HepG2 (cell line): ENCODE results near the gene UQCC5. TPM values are rescaled to one million over a fixed set of nuclear protein-coding genes. Genes with fewer than 3 reads are reported as not detected.

ENCODE experiments used
- CCDC6 ChIP-seq: sonication (generic); formaldehyde crosslinking; IDR thresholded peaks from 2 replicates; pipeline ENCODE4 v1.8.1; 2022; ENCODE audit warnings: mild to moderate bottlenecking, missing genetic modification reagents, moderate library complexity
- DMAP1 ChIP-seq: IDR thresholded peaks from 2 replicates; pipeline ENCODE4 v1.6.1; 2016
- ELF1 ChIP-seq: sonication (generic); formaldehyde crosslinking; IDR thresholded peaks from 2 replicates; pipeline ENCODE4 v1.4.0; 2020; ENCODE audit warnings: missing genetic modification reagents
- GFI1 ChIP-seq: sonication (generic); formaldehyde crosslinking; IDR thresholded peaks from 2 replicates; pipeline ENCODE4 v1.5.0; 2020; ENCODE audit warnings: missing genetic modification reagents, mild to moderate bottlenecking, borderline replicate concordance
- HNRNPLL ChIP-seq: fragments of 200-400 bp; formaldehyde crosslinking; IDR thresholded peaks from 2 replicates; pipeline ENCODE4 v1.6.1; 2017; ENCODE audit warnings: mild to moderate bottlenecking, low read depth, low read length; ENCODE audit not compliant: poor library complexity, severe bottlenecking
- IKZF1 ChIP-seq: fragments of 450-650 bp; IDR thresholded peaks from 2 replicates; pipeline ENCODE4 v1.7.1; 2016
- KAT8 ChIP-seq: IDR thresholded peaks from 2 replicates; pipeline ENCODE4 v1.6.1; 2016; ENCODE audit warnings: missing genetic modification reagents, missing compliant biosample characterization
- RAD51 ChIP-seq: fragments of 450-650 bp; IDR thresholded peaks from 2 replicates; pipeline ENCODE4 v1.6.1; 2016; ENCODE audit warnings: borderline replicate concordance
- SOX6 ChIP-seq, 2 experiments: fragments of 450-650 bp in 1 of 2; sonication (generic) in 1 of 2; formaldehyde crosslinking in 1 of 2; IDR thresholded peaks; 2 replicates each; pipeline versions ENCODE4 v1.4.0 to v1.6.1; 2017 to 2020; ENCODE audit warnings: antibody characterized with exemption in 1 of 2, mild to moderate bottlenecking in 1 of 2, missing genetic modification reagents in 1 of 2
- YEATS4 ChIP-seq: sonication (generic); formaldehyde crosslinking; IDR thresholded peaks from 2 replicates; pipeline ENCODE4 v1.4.0; 2020; ENCODE audit warnings: missing genetic modification reagents, borderline replicate concordance
- YY1 ChIP-seq: IDR thresholded peaks from 2 replicates; pipeline ENCODE4 v1.6.1; 2011; ENCODE audit warnings: low read length, low read depth, moderate library complexity, mild to moderate bottlenecking; ENCODE audit not compliant: insufficient read depth, insufficient replicate concordance
- ZNF101 ChIP-seq: sonication (generic); formaldehyde crosslinking; IDR thresholded peaks from 2 replicates; pipeline ENCODE4 v1.4.0; 2020; ENCODE audit warnings: mild to moderate bottlenecking, low read depth, missing genetic modification reagents, borderline replicate concordance
- ZNF17 ChIP-seq: sonication (generic); formaldehyde crosslinking; IDR thresholded peaks from 2 replicates; pipeline ENCODE4 v1.5.0; 2020; ENCODE audit warnings: mild to moderate bottlenecking, missing genetic modification reagents
- ZNF446 ChIP-seq: sonication (generic); formaldehyde crosslinking; IDR thresholded peaks from 2 replicates; pipeline ENCODE4 v1.5.0; 2020; ENCODE audit warnings: mild to moderate bottlenecking, missing genetic modification reagents
- ZNF557 ChIP-seq: sonication (generic); formaldehyde crosslinking; IDR thresholded peaks from 2 replicates; pipeline ENCODE4 v1.4.0; 2020; ENCODE audit warnings: missing genetic modification reagents
- ZNF660 ChIP-seq: sonication (generic); formaldehyde crosslinking; IDR thresholded peaks from 2 replicates; pipeline ENCODE4 v1.5.1; 2020; ENCODE audit warnings: mild to moderate bottlenecking, low read depth, missing genetic modification reagents, borderline replicate concordance
- ZNF670 ChIP-seq: sonication (generic); formaldehyde crosslinking; IDR thresholded peaks from 2 replicates; pipeline ENCODE4 v1.8.0; 2022; ENCODE audit warnings: mild to moderate bottlenecking, missing genetic modification reagents, borderline replicate concordance
- ZNF672 ChIP-seq: sonication (generic); formaldehyde crosslinking; IDR thresholded peaks from 2 replicates; pipeline ENCODE4 v1.8.1; 2022; ENCODE audit warnings: missing genetic modification reagents
- ZNF878 ChIP-seq: sonication (generic); formaldehyde crosslinking; IDR thresholded peaks from 2 replicates; pipeline ENCODE4 v1.8.1; 2023; ENCODE audit warnings: mild to moderate bottlenecking, missing genetic modification reagents, moderate library complexity
- polyA plus RNA-seq, 8 experiments: library from polyadenylated mRNA; depleted of rRNA in 3 of 8; stranded (reverse) in 7 of 8; unstranded in 1 of 8; fragments of >200 nt; fragmentation: Illumina TruSeq in 4 of 8; extraction: Trizol in 4 of 8; gene quantifications; 2 replicates each; pipeline versions ENCODE4 v1.2.1 to v1.2.3, GENCODE V29; 2011 to 2016; ENCODE audit warnings: low read depth in 4 of 8, missing spikeins in 1 of 8, mixed read lengths in 1 of 8; ENCODE audit not compliant: insufficient read depth in 1 of 8
- total RNA-seq, 5 experiments: library from RNA; depleted of rRNA; stranded (reverse); fragments of >200 nt; fragmentation: Illumina TruSeq; extraction: Trizol; gene quantifications; 2 replicates each; pipeline ENCODE4 v1.2.3, GENCODE V29; 2016; ENCODE audit warnings: low read depth in 1 of 5
- TF ChIP-seq, protein P1 (sequence below): IDR thresholded peaks from 2 replicates; pipeline ENCODE4 v1.6.1; 2016
- TF ChIP-seq, protein P2 (sequence below): sonication (generic); formaldehyde crosslinking; IDR thresholded peaks from 2 replicates; pipeline ENCODE4 v1.9.0; 2021; ENCODE audit warnings: mild to moderate bottlenecking, missing genetic modification reagents
- TF ChIP-seq, protein P3 (sequence below): sonication (generic); formaldehyde crosslinking; IDR thresholded peaks from 2 replicates; pipeline ENCODE4 v1.5.0; 2020; ENCODE audit warnings: missing genetic modification reagents

The UQCC5 gene
- total and polyA plus RNA-seq, 2 of the 13 experiments (the other 11 are each of a cell fraction or from before 2014, with no cell fraction given) = 15.4 to 29.5 TPM

DNA sequence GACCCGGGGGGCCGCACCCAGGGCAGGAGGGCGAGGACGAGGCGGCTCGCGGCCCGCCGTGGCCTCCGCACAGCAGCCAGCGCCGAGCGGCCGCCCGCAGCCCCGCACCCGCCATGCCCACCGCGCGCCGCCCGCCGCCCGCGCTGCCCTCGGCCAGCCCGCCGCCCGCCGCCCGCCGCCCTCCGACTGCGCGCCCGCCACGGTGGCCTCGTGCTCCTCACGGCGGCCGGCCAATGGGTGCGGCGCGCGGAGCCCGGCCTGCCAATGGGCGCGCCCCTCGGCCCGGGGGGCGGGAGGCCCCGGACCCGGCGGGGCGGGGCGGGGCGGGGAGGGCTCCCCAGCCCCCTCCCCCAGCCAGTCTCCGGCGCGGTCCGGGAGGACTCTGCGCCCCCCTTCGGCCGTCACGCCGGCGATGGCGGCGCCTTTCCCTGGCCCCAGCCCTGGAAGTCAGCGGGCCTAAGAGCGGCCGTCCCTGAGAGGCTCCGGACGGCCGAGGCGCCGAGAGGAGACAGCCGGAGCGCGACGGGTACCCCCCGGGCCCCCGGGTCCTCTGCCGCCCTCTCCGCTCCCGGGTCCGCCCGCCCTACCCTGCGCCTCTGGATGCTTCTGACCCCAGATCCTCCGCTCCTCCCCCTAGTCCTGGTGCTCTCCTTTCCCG, 2.7 kb upstream of the UQCC5 start, which contains the start of gene NT5DC2 (continued):
- TF ChIP-seq, protein P1, sequence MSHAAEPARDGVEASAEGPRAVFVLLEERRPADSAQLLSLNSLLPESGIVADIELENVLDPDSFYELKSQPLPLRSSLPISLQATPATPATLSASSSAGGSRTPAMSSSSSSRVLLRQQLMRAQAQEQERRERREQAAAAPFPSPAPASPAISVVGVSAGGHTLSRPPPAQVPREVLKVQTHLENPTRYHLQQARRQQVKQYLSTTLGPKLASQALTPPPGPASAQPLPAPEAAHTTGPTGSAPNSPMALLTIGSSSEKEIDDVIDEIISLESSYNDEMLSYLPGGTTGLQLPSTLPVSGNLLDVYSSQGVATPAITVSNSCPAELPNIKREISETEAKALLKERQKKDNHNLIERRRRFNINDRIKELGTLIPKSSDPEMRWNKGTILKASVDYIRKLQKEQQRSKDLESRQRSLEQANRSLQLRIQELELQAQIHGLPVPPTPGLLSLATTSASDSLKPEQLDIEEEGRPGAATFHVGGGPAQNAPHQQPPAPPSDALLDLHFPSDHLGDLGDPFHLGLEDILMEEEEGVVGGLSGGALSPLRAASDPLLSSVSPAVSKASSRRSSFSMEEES = no peak
- peak; percentile 47; the same call in 1 of the 2 replicates for TF ChIP-seq ZNF670 (CRISPR knock-in tag)
- TF ChIP-seq KAT8 (CRISPR knock-in tag) = no peak
- TF ChIP-seq, protein P2, sequence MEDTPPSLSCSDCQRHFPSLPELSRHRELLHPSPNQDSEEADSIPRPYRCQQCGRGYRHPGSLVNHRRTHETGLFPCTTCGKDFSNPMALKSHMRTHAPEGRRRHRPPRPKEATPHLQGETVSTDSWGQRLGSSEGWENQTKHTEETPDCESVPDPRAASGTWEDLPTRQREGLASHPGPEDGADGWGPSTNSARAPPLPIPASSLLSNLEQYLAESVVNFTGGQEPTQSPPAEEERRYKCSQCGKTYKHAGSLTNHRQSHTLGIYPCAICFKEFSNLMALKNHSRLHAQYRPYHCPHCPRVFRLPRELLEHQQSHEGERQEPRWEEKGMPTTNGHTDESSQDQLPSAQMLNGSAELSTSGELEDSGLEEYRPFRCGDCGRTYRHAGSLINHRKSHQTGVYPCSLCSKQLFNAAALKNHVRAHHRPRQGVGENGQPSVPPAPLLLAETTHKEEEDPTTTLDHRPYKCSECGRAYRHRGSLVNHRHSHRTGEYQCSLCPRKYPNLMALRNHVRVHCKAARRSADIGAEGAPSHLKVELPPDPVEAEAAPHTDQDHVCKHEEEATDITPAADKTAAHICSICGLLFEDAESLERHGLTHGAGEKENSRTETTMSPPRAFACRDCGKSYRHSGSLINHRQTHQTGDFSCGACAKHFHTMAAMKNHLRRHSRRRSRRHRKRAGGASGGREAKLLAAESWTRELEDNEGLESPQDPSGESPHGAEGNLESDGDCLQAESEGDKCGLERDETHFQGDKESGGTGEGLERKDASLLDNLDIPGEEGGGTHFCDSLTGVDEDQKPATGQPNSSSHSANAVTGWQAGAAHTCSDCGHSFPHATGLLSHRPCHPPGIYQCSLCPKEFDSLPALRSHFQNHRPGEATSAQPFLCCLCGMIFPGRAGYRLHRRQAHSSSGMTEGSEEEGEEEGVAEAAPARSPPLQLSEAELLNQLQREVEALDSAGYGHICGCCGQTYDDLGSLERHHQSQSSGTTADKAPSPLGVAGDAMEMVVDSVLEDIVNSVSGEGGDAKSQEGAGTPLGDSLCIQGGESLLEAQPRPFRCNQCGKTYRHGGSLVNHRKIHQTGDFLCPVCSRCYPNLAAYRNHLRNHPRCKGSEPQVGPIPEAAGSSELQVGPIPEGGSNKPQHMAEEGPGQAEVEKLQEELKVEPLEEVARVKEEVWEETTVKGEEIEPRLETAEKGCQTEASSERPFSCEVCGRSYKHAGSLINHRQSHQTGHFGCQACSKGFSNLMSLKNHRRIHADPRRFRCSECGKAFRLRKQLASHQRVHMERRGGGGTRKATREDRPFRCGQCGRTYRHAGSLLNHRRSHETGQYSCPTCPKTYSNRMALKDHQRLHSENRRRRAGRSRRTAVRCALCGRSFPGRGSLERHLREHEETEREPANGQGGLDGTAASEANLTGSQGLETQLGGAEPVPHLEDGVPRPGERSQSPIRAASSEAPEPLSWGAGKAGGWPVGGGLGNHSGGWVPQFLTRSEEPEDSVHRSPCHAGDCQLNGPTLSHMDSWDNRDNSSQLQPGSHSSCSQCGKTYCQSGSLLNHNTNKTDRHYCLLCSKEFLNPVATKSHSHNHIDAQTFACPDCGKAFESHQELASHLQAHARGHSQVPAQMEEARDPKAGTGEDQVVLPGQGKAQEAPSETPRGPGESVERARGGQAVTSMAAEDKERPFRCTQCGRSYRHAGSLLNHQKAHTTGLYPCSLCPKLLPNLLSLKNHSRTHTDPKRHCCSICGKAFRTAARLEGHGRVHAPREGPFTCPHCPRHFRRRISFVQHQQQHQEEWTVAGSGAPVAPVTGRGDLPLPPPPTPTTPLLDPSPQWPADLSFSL (CRISPR knock-in tag) = no peak
- no peak for TF ChIP-seq ZNF557 (CRISPR knock-in tag)
- TF ChIP-seq ELF1 = no peak
- TF ChIP-seq IKZF1 = no peak
- no peak for TF ChIP-seq SOX6 (IDR thresholded peaks at IDR 0.05)
- no peak for TF ChIP-seq SOX6 (CRISPR knock-in tag; IDR thresholded peaks at IDR 0.05)
- TF ChIP-seq CCDC6 (CRISPR knock-in tag) = 0 out of 2 replicates have a peak, but pooled peaks have one; percentile 67
- no peak; the same call in 1 of the 2 replicates for TF ChIP-seq ZNF101 (CRISPR knock-in tag)
- TF ChIP-seq ZNF878 (CRISPR knock-in tag) = peak; percentile 39; the same call in 1 of the 2 replicates
- TF ChIP-seq HNRNPLL = no peak
- peak; percentile 50; the same call in 1 of the 2 replicates for TF ChIP-seq DMAP1 (CRISPR knock-in tag)
- no peak for TF ChIP-seq ZNF672 (CRISPR knock-in tag)
- TF ChIP-seq ZNF660 = no peak
- TF ChIP-seq ZNF446 = peak; percentile 98
- no peak for TF ChIP-seq RAD51
- TF ChIP-seq, protein P3, sequence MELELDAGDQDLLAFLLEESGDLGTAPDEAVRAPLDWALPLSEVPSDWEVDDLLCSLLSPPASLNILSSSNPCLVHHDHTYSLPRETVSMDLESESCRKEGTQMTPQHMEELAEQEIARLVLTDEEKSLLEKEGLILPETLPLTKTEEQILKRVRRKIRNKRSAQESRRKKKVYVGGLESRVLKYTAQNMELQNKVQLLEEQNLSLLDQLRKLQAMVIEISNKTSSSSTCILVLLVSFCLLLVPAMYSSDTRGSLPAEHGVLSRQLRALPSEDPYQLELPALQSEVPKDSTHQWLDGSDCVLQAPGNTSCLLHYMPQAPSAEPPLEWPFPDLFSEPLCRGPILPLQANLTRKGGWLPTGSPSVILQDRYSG (CRISPR knock-in tag) = no peak
- peak; percentile 62; the same call in 1 of the 2 replicates for TF ChIP-seq GFI1
- TF ChIP-seq ZNF17 (CRISPR knock-in tag) = no peak
- peak; percentile 88 for TF ChIP-seq YY1
- peak; percentile 46; the same call in 1 of the 2 replicates for TF ChIP-seq YEATS4
